HepG2 (cell line): ENCODE data around the gene VPS26B. TPM values are rescaled to one million over a fixed set of nuclear protein-coding genes. Genes with fewer than 3 reads are reported as not detected.

Experiments used
- BORCS8-MEF2B ChIP-seq: sonication (generic); formaldehyde crosslinking; IDR thresholded peaks from 2 replicates; pipeline ENCODE4 v1.8.0; 2022; ENCODE audit warnings: mild to moderate bottlenecking, missing genetic modification reagents
- HDAC6 ChIP-seq: fragments of 200-600 bp; sonication (generic); IDR thresholded peaks from 2 replicates; pipeline ENCODE4 v1.7.0; 2017; ENCODE audit warnings: mild to moderate bottlenecking, antibody characterized with exemption, low read length, low read depth
- MED1 ChIP-seq: sonication (generic); formaldehyde crosslinking; IDR thresholded peaks from 2 replicates; pipeline ENCODE4 v1.4.0; 2020; ENCODE audit warnings: missing genetic modification reagents
- NRL ChIP-seq: sonication (generic); formaldehyde crosslinking; IDR thresholded peaks from 2 replicates; pipeline ENCODE4 v1.5.0; 2020; ENCODE audit warnings: missing genetic modification reagents, mild to moderate bottlenecking, moderate library complexity, borderline replicate concordance
- PHB2 ChIP-seq: fragments of 450-650 bp; IDR thresholded peaks from 2 replicates; pipeline ENCODE4 v1.6.1; 2018; ENCODE audit not compliant: partially characterized antibody
- RBM39 ChIP-seq: fragments of 200-400 bp; formaldehyde crosslinking; IDR thresholded peaks from one replicate; pipeline ENCODE4 v1.6.1; 2018; ENCODE audit warnings: antibody characterized with exemption, mild to moderate bottlenecking, low read depth, low read length; ENCODE audit not compliant: poor library complexity, severe bottlenecking
- REPIN1 ChIP-seq: sonication (generic); formaldehyde crosslinking; IDR thresholded peaks from 2 replicates; pipeline ENCODE4 v1.8.0; 2022; ENCODE audit warnings: missing genetic modification reagents, low read depth, mild to moderate bottlenecking, borderline replicate concordance
- ZFP1 ChIP-seq: IDR thresholded peaks from 2 replicates; pipeline ENCODE4 v1.6.1; 2016
- ZFP82 ChIP-seq: sonication (generic); formaldehyde crosslinking; IDR thresholded peaks from 2 replicates; pipeline ENCODE4 v1.5.1; 2020; ENCODE audit warnings: mild to moderate bottlenecking, missing genetic modification reagents, borderline replicate concordance
- ZFP90 ChIP-seq: sonication (generic); formaldehyde crosslinking; IDR thresholded peaks from 2 replicates; pipeline ENCODE4 v1.8.0; 2022; ENCODE audit warnings: missing genetic modification reagents, mild to moderate bottlenecking, inconsistent platforms, borderline replicate concordance
- ZNF280D ChIP-seq: sonication (generic); formaldehyde crosslinking; IDR thresholded peaks from 2 replicates; pipeline ENCODE4 v1.5.1; 2020; ENCODE audit warnings: mild to moderate bottlenecking, missing genetic modification reagents
- ZNF343 ChIP-seq: sonication (generic); formaldehyde crosslinking; IDR thresholded peaks from 2 replicates; pipeline ENCODE4 v1.4.0; 2020; ENCODE audit warnings: mild to moderate bottlenecking, missing genetic modification reagents
- ZNF451 ChIP-seq: sonication (generic); formaldehyde crosslinking; IDR thresholded peaks from 2 replicates; pipeline ENCODE4 v1.5.0; 2020; ENCODE audit warnings: mild to moderate bottlenecking, missing genetic modification reagents
- ZNF576 ChIP-seq: sonication (generic); formaldehyde crosslinking; IDR thresholded peaks from 2 replicates; pipeline ENCODE4 v1.4.0; 2020; ENCODE audit warnings: mild to moderate bottlenecking, missing genetic modification reagents
- ZNF615 ChIP-seq: sonication (generic); formaldehyde crosslinking; IDR thresholded peaks from 2 replicates; pipeline ENCODE4 v1.5.0; 2020; ENCODE audit warnings: mild to moderate bottlenecking, missing genetic modification reagents, borderline replicate concordance
- ZNF746 ChIP-seq: sonication (generic); formaldehyde crosslinking; IDR thresholded peaks from 2 replicates; pipeline ENCODE4 v1.8.0; 2022; ENCODE audit warnings: mild to moderate bottlenecking, missing genetic modification reagents
- ZNF772 ChIP-seq: sonication (generic); formaldehyde crosslinking; IDR thresholded peaks from 2 replicates; pipeline ENCODE4 v1.5.0; 2020; ENCODE audit warnings: mild to moderate bottlenecking, missing genetic modification reagents
- ZNF850 ChIP-seq: sonication (generic); formaldehyde crosslinking; conservative IDR thresholded peaks from 2 replicates; pipeline ENCODE4 v1.9.0; 2021; ENCODE audit warnings: mild to moderate bottlenecking, missing genetic modification reagents
- ZZZ3 ChIP-seq: sonication (generic); formaldehyde crosslinking; IDR thresholded peaks from 2 replicates; pipeline ENCODE4 v1.4.0; 2020; ENCODE audit warnings: missing genetic modification reagents, mild to moderate bottlenecking, borderline replicate concordance
- polyA plus RNA-seq, 8 experiments: library from polyadenylated mRNA; depleted of rRNA in 3 of 8; stranded (reverse) in 7 of 8; unstranded in 1 of 8; fragments of >200 nt; fragmentation: Illumina TruSeq in 4 of 8; extraction: Trizol in 4 of 8; gene quantifications; 2 replicates each; pipeline versions ENCODE4 v1.2.1 to v1.2.3, GENCODE V29; 2011 to 2016; ENCODE audit warnings: low read depth in 4 of 8, missing spikeins in 1 of 8, mixed read lengths in 1 of 8; ENCODE audit not compliant: insufficient read depth in 1 of 8
- total RNA-seq, 5 experiments: library from RNA; depleted of rRNA; stranded (reverse); fragments of >200 nt; fragmentation: Illumina TruSeq; extraction: Trizol; gene quantifications; 2 replicates each; pipeline ENCODE4 v1.2.3, GENCODE V29; 2016; ENCODE audit warnings: low read depth in 1 of 5
- TF ChIP-seq, protein P1 (sequence below): sonication (generic); formaldehyde crosslinking; IDR thresholded peaks from 2 replicates; pipeline ENCODE4 v1.5.1; 2020; ENCODE audit warnings: mild to moderate bottlenecking, missing genetic modification reagents, borderline replicate concordance
- TF ChIP-seq, protein P2 (sequence below): fragments of 450-650 bp; IDR thresholded peaks from 2 replicates; pipeline ENCODE4 v1.6.1; 2017; ENCODE audit warnings: mild to moderate bottlenecking

VPS26B gene
- total and polyA plus RNA-seq, 2 of the 13 experiments (the other 11 are each of a cell fraction or from before 2014, with no cell fraction given), result 20.2 to 23.2 TPM

GRCh38 chr11:134224710-134225664 lies 516 bp downstream of the VPS26B start (continued):
- TF ChIP-seq ZZZ3 (peak; percentile 70; the same call in 1 of the 2 replicates), REPIN1 (no peak), PHB2 (no peak), ZFP90 (CRISPR knock-in tag) (0 out of 2 replicates have a peak, but pooled peaks have one; percentile 34), ZNF772 (CRISPR knock-in tag) (peak; percentile 19; the same call in 1 of the 2 replicates), BORCS8-MEF2B (CRISPR knock-in tag) (no peak), ZNF615 (CRISPR knock-in tag) (no peak), ZNF850 (CRISPR knock-in tag) (0 out of 2 replicates have a peak, but pooled peaks have one; percentile 56), RBM39 (peak; percentile 5), HDAC6 (no peak), ZFP82 (CRISPR knock-in tag) (peak; percentile 81; the same call in 1 of the 2 replicates), ZFP1 (CRISPR knock-in tag) (no peak; the same call in 1 of the 2 replicates), NRL (0 out of 2 replicates have a peak, but pooled peaks have one; percentile 48), MED1 (CRISPR knock-in tag) (peak; percentile 23; the same call in 1 of the 2 replicates), ZNF451 (peak; percentile 46; the same call in 1 of the 2 replicates), ZNF343 (no peak; the same call in 1 of the 2 replicates), ZNF746 (CRISPR knock-in tag) (0 out of 2 replicates have a peak, but pooled peaks have one; percentile 10), ZNF280D (CRISPR knock-in tag) (no peak), ZNF576 (no peak)
- TF ChIP-seq, protein P1, sequence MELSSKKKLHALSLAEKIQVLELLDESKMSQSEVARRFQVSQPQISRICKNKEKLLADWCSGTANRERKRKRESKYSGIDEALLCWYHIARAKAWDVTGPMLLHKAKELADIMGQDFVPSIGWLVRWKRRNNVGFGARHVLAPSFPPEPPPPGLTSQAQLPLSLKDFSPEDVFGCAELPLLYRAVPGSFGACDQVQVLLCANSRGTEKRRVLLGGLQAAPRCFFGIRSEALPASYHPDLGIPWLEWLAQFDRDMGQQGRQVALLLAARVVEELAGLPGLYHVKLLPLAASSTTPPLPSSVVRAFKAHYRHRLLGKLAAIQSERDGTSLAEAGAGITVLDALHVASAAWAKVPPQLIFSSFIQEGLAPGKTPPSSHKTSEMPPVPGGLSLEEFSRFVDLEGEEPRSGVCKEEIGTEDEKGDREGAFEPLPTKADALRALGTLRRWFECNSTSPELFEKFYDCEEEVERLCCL, result no peak
- TF ChIP-seq, protein P2, sequence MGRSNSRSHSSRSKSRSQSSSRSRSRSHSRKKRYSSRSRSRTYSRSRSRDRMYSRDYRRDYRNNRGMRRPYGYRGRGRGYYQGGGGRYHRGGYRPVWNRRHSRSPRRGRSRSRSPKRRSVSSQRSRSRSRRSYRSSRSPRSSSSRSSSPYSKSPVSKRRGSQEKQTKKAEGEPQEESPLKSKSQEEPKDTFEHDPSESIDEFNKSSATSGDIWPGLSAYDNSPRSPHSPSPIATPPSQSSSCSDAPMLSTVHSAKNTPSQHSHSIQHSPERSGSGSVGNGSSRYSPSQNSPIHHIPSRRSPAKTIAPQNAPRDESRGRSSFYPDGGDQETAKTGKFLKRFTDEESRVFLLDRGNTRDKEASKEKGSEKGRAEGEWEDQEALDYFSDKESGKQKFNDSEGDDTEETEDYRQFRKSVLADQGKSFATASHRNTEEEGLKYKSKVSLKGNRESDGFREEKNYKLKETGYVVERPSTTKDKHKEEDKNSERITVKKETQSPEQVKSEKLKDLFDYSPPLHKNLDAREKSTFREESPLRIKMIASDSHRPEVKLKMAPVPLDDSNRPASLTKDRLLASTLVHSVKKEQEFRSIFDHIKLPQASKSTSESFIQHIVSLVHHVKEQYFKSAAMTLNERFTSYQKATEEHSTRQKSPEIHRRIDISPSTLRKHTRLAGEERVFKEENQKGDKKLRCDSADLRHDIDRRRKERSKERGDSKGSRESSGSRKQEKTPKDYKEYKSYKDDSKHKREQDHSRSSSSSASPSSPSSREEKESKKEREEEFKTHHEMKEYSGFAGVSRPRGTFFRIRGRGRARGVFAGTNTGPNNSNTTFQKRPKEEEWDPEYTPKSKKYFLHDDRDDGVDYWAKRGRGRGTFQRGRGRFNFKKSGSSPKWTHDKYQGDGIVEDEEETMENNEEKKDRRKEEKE, result no peak
